GM23338 (cell line): Measurements from ENCODE around the gene NFIC. TPM values are rescaled to one million over a fixed set of nuclear protein-coding genes. Genes with fewer than 3 reads are reported as not detected.

Experiments used
- REST ChIP-seq: IDR thresholded peaks from one replicate; pipeline ENCODE4 v1.6.1; 2018; ENCODE audit warnings: antibody characterized with exemption; ENCODE audit not compliant: unreplicated experiment
- ZNF114 ChIP-seq: fragments of 250-450 bp; sonication (Bioruptor Pico); IDR thresholded peaks from 2 replicates; pipeline ENCODE4 v1.5.0; 2020; ENCODE audit warnings: mild to moderate bottlenecking, moderate library complexity
- polyA plus RNA-seq: library from polyadenylated mRNA; unstranded; fragments of >200 nt; fragmentation: Nextera tagmentation; extraction: Ambion mirVana; gene quantifications from 2 replicates; pipeline ENCODE4 v1.2.1, GENCODE V29; 2016
- total RNA-seq: library from RNA; depleted of rRNA; stranded (reverse); fragments of >200 nt; shearing (Covaris generic); gene quantifications from 2 replicates; pipeline ENCODE4 v1.2.3, GENCODE V29; 2014
- TF ChIP-seq, protein P1 (sequence below): fragments of 250-450 bp; sonication (Bioruptor Pico); IDR thresholded peaks from 2 replicates; pipeline ENCODE4 v1.5.0; 2020; ENCODE audit warnings: mild to moderate bottlenecking, moderate library complexity

The NFIC gene
- total and polyA plus RNA-seq, 2 experiments from 2014 or later = 1.3 to 5.3 TPM

GRCh38 chr19:3397266-3398022 lies 31.1 kb downstream of the NFIC start (continued):
- TF ChIP-seq, protein P1, sequence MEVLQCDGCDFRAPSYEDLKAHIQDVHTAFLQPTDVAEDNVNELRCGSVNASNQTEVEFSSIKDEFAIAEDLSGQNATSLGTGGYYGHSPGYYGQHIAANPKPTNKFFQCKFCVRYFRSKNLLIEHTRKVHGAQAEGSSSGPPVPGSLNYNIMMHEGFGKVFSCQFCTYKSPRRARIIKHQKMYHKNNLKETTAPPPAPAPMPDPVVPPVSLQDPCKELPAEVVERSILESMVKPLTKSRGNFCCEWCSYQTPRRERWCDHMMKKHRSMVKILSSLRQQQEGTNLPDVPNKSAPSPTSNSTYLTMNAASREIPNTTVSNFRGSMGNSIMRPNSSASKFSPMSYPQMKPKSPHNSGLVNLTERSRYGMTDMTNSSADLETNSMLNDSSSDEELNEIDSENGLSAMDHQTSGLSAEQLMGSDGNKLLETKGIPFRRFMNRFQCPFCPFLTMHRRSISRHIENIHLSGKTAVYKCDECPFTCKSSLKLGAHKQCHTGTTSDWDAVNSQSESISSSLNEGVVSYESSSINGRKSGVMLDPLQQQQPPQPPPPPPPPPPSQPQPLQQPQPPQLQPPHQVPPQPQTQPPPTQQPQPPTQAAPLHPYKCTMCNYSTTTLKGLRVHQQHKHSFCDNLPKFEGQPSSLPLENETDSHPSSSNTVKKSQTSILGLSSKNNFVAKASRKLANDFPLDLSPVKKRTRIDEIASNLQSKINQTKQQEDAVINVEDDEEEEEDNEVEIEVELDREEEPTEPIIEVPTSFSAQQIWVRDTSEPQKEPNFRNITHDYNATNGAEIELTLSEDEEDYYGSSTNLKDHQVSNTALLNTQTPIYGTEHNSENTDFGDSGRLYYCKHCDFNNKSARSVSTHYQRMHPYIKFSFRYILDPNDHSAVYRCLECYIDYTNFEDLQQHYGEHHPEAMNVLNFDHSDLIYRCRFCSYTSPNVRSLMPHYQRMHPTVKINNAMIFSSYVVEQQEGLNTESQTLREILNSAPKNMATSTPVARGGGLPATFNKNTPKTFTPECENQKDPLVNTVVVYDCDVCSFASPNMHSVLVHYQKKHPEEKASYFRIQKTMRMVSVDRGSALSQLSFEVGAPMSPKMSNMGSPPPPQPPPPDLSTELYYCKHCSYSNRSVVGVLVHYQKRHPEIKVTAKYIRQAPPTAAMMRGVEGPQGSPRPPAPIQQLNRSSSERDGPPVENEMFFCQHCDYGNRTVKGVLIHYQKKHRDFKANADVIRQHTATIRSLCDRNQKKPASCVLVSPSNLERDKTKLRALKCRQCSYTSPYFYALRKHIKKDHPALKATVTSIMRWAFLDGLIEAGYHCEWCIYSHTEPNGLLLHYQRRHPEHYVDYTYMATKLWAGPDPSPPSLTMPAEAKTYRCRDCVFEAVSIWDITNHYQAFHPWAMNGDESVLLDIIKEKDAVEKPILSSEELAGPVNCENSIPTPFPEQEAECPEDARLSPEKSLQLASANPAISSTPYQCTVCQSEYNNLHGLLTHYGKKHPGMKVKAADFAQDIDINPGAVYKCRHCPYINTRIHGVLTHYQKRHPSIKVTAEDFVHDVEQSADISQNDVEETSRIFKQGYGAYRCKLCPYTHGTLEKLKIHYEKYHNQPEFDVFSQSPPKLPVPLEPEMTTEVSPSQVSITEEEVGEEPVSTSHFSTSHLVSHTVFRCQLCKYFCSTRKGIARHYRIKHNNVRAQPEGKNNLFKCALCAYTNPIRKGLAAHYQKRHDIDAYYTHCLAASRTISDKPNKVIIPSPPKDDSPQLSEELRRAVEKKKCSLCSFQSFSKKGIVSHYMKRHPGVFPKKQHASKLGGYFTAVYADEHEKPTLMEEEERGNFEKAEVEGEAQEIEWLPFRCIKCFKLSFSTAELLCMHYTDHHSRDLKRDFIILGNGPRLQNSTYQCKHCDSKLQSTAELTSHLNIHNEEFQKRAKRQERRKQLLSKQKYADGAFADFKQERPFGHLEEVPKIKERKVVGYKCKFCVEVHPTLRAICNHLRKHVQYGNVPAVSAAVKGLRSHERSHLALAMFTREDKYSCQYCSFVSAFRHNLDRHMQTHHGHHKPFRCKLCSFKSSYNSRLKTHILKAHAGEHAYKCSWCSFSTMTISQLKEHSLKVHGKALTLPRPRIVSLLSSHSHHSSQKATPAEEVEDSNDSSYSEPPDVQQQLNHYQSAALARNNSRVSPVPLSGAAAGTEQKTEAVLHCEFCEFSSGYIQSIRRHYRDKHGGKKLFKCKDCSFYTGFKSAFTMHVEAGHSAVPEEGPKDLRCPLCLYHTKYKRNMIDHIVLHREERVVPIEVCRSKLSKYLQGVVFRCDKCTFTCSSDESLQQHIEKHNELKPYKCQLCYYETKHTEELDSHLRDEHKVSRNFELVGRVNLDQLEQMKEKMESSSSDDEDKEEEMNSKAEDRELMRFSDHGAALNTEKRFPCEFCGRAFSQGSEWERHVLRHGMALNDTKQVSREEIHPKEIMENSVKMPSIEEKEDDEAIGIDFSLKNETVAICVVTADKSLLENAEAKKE (CRISPR knock-in tag) = no peak
- TF ChIP-seq ZNF114 (CRISPR knock-in tag) = no peak
- no peak for TF ChIP-seq REST
